HG02571 (cell line): ENCODE measurements around the gene SON.
A peak's percentile ranks its signal among the peaks of the same experiment; 100 is the strongest.
"Not testable (repeated sequence)": the region's sequence is repeated elsewhere in the genome, so short reads cannot be mapped to it uniquely, and the experiment has no call there.

Source experiments
- ATAC-seq: cut with Tn5 transposase; IDR thresholded peaks from one replicate; pipeline ENCODE4 v1.9.1; 2021; ENCODE audit warnings: mild to moderate bottlenecking, moderate library complexity; ENCODE audit not compliant: unreplicated experiment

Gene SON

GRCh38 chr21:33542640-33543504, at the start of gene SON:
Gene SON, plus strand, starts transcription at chr21:33543038. Its CDS starts 55 bp downstream, at chr21:33543093.
- peak; percentile 93 for ATAC-seq

GRCh38 chr21:33493756-33494155, 49.1 kb upstream of the SON start:
- ATAC-seq: no peak

- no peak for ATAC-seq
Measured at GRCh38 chr21:33495743-33496142, 47.1 kb upstream of the SON start.

- ATAC-seq: no peak
Measured at GRCh38 chr21:33496345-33496744, 46.5 kb upstream of the SON start.

GRCh38 chr21:33505833-33506232, 37.0 kb upstream of the SON start:
- ATAC-seq: no peak

- ATAC-seq: not testable (repeated sequence)
Measured at GRCh38 chr21:33507003-33507402, 35.8 kb upstream of the SON start.

GRCh38 chr21:33510826-33511225, 32.0 kb upstream of the SON start:
- ATAC-seq: no peak

GRCh38 chr21:33511639-33512038, 31.2 kb upstream of the SON start:
- ATAC-seq: no peak

- ATAC-seq: no peak
Measured at GRCh38 chr21:33512481-33512880, 30.4 kb upstream of the SON start.

- no peak for ATAC-seq
Measured at GRCh38 chr21:33514229-33514628, 28.6 kb upstream of the SON start.

- ATAC-seq: no peak
Measured at GRCh38 chr21:33518899-33519298, 23.9 kb upstream of the SON start.

- ATAC-seq: no peak
Measured at GRCh38 chr21:33522297-33522952, 20.4 kb upstream of the SON start.

- ATAC-seq: no peak
Measured at GRCh38 chr21:33522953-33523349, 19.9 kb upstream of the SON start.

GRCh38 chr21:33531007-33531406, 11.8 kb upstream of the SON start:
- ATAC-seq: no peak

GRCh38 chr21:33537212-33537611, 5.6 kb upstream of the SON start:
- ATAC-seq: no peak

- ATAC-seq: no peak
Measured at GRCh38 chr21:33539616-33540015, 3.2 kb upstream of the SON start.

- ATAC-seq: no peak
Measured at GRCh38 chr21:33540711-33541104, 2.1 kb upstream of the SON start.

- no peak for ATAC-seq
Measured at GRCh38 chr21:33541105-33541711, 1.6 kb upstream of the SON start.

GRCh38 chr21:33541756-33542639, 840 bp upstream of the SON start, which contains the start of gene GART:
Gene GART, minus strand, starts transcription at chr21:33542117. Its CDS starts 2,802 bp downstream, at chr21:33539315.
- ATAC-seq: peak; percentile 61

- ATAC-seq: no peak
Measured at GRCh38 chr21:33543505-33544129, 779 bp downstream of the SON start.
